DOHH2 (cell line): ENCODE data around the gene LEMD1.

Experiments
- EZH2phosphoT487 ChIP-seq: fragments of 200-600 bp; sonication (generic); IDR thresholded peaks from 2 replicates; pipeline ENCODE4 v1.6.1; 2017; ENCODE audit warnings: borderline replicate concordance, mild to moderate bottlenecking, antibody characterized with exemption, low read length, moderate library complexity, mixed read lengths
- TF ChIP-seq, protein P1 (sequence below): fragments of 200-600 bp; sonication (generic); IDR thresholded peaks from one replicate; pipeline ENCODE4 v1.5.1; 2014; ENCODE audit warnings: antibody characterized with exemption, mild to moderate bottlenecking, low read depth, low read length; ENCODE audit not compliant: poor library complexity, severe bottlenecking

DNA sequence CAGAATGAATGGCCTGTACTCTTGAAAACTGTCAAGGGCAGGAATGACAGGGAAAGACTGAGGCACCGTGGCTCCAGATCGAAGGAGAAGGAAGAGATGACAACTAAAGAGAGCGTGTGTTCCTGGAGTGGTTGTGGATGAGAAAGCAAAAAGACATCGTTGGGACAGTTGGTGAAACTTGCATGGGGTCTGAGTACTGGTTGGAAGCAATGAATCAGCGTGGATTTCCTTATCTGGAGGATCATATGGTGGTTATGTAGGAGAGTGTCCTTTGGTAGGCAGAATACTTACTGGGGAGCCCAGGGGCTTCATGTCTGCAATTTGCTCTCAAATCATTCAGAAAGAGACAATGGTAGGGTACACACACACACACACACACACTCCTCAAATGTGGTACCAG is 13.9 kb downstream of the LEMD1 start:
- TF ChIP-seq, protein P1, sequence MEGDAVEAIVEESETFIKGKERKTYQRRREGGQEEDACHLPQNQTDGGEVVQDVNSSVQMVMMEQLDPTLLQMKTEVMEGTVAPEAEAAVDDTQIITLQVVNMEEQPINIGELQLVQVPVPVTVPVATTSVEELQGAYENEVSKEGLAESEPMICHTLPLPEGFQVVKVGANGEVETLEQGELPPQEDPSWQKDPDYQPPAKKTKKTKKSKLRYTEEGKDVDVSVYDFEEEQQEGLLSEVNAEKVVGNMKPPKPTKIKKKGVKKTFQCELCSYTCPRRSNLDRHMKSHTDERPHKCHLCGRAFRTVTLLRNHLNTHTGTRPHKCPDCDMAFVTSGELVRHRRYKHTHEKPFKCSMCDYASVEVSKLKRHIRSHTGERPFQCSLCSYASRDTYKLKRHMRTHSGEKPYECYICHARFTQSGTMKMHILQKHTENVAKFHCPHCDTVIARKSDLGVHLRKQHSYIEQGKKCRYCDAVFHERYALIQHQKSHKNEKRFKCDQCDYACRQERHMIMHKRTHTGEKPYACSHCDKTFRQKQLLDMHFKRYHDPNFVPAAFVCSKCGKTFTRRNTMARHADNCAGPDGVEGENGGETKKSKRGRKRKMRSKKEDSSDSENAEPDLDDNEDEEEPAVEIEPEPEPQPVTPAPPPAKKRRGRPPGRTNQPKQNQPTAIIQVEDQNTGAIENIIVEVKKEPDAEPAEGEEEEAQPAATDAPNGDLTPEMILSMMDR: no peak
- no peak for TF ChIP-seq EZH2phosphoT487
